HepG2 (cell line): ENCODE data around the gene JMJD1C. TPM values are rescaled to one million over a fixed set of nuclear protein-coding genes. Genes with fewer than 3 reads are reported as not detected.

Source experiments
- ARNTL ChIP-seq: sonication (generic); formaldehyde crosslinking; IDR thresholded peaks from 2 replicates; pipeline ENCODE4 v1.4.0; 2020; ENCODE audit warnings: mild to moderate bottlenecking, missing genetic modification reagents
- ATF3 ChIP-seq: sonication (generic); formaldehyde crosslinking; IDR thresholded peaks from 2 replicates; pipeline ENCODE4 v1.4.0; 2020; ENCODE audit warnings: missing genetic modification reagents
- BRD4 ChIP-seq: sonication (generic); formaldehyde crosslinking; IDR thresholded peaks from 2 replicates; pipeline ENCODE4 v1.4.0; 2020; ENCODE audit warnings: missing genetic modification reagents
- CREM ChIP-seq, 2 experiments: sonication (generic) in 1 of 2; formaldehyde crosslinking in 1 of 2; IDR thresholded peaks; 2 replicates each; pipeline versions ENCODE4 v1.4.0 to v1.6.1; 2016 to 2020; ENCODE audit warnings: antibody characterized with exemption in 1 of 2, mild to moderate bottlenecking in 1 of 2, missing genetic modification reagents in 1 of 2
- FOXP4 ChIP-seq: sonication (generic); formaldehyde crosslinking; IDR thresholded peaks from 2 replicates; pipeline ENCODE4 v1.4.0; 2020; ENCODE audit warnings: missing genetic modification reagents
- HMG20B ChIP-seq: conservative IDR thresholded peaks from 2 replicates; pipeline ENCODE4 v1.6.1; 2016; ENCODE audit warnings: missing genetic modification reagents, missing compliant biosample characterization
- HNF4A ChIP-seq: sonication (generic); formaldehyde crosslinking; IDR thresholded peaks from 2 replicates; pipeline ENCODE4 v1.4.0; 2020; ENCODE audit warnings: missing genetic modification reagents
- KLF9 ChIP-seq: IDR thresholded peaks from 2 replicates; pipeline ENCODE4 v1.6.1; 2016; ENCODE audit warnings: low read depth
- MAFF ChIP-seq: IDR thresholded peaks from 2 replicates; pipeline ENCODE4 v1.6.1; 2011; ENCODE audit warnings: low read depth, low read length, improper control_type of control experiment
- NBN ChIP-seq: fragments of 450-650 bp; conservative IDR thresholded peaks from 2 replicates; pipeline ENCODE4 v1.6.1; 2017
- NKX3-1 ChIP-seq: sonication (generic); formaldehyde crosslinking; IDR thresholded peaks from 2 replicates; pipeline ENCODE4 v1.5.0; 2020; ENCODE audit warnings: missing genetic modification reagents
- RFX5 ChIP-seq: IDR thresholded peaks from 2 replicates; pipeline ENCODE4 v1.6.1; 2011; ENCODE audit warnings: low read depth, low read length, improper control_type of control experiment
- SIX4 ChIP-seq: sonication (generic); formaldehyde crosslinking; IDR thresholded peaks from 2 replicates; pipeline ENCODE4 v1.4.0; 2020; ENCODE audit warnings: missing genetic modification reagents
- SMAD3 ChIP-seq: sonication (generic); formaldehyde crosslinking; IDR thresholded peaks from 2 replicates; pipeline ENCODE4 v1.4.0; 2020; ENCODE audit warnings: missing genetic modification reagents
- TRIM24 ChIP-seq: sonication (generic); formaldehyde crosslinking; IDR thresholded peaks from 2 replicates; pipeline ENCODE4 v1.8.0; 2022; ENCODE audit warnings: mild to moderate bottlenecking, missing genetic modification reagents
- ZBTB38 ChIP-seq: sonication (generic); formaldehyde crosslinking; IDR thresholded peaks from 2 replicates; pipeline ENCODE4 v1.5.1; 2020; ENCODE audit warnings: mild to moderate bottlenecking, missing genetic modification reagents
- ZIK1 ChIP-seq: sonication (generic); formaldehyde crosslinking; IDR thresholded peaks from 2 replicates; pipeline ENCODE4 v1.5.0; 2020; ENCODE audit warnings: mild to moderate bottlenecking, low read depth, missing genetic modification reagents, borderline replicate concordance
- ZNF501 ChIP-seq: sonication (generic); formaldehyde crosslinking; IDR thresholded peaks from 2 replicates; pipeline ENCODE4 v1.5.1; 2020; ENCODE audit warnings: mild to moderate bottlenecking, moderate library complexity, missing genetic modification reagents
- ZNF510 ChIP-seq: sonication (generic); formaldehyde crosslinking; IDR thresholded peaks from 2 replicates; pipeline ENCODE4 v1.4.0; 2020; ENCODE audit warnings: low read depth, mild to moderate bottlenecking, missing genetic modification reagents
- ZNF564 ChIP-seq: sonication (generic); formaldehyde crosslinking; IDR thresholded peaks from 2 replicates; pipeline ENCODE4 v1.8.1; 2023; ENCODE audit warnings: mild to moderate bottlenecking, missing genetic modification reagents
- ZNF615 ChIP-seq: sonication (generic); formaldehyde crosslinking; IDR thresholded peaks from 2 replicates; pipeline ENCODE4 v1.5.0; 2020; ENCODE audit warnings: mild to moderate bottlenecking, missing genetic modification reagents, borderline replicate concordance
- ZNF670 ChIP-seq: sonication (generic); formaldehyde crosslinking; IDR thresholded peaks from 2 replicates; pipeline ENCODE4 v1.8.0; 2022; ENCODE audit warnings: mild to moderate bottlenecking, missing genetic modification reagents, borderline replicate concordance
- ZNF782 ChIP-seq: sonication (generic); formaldehyde crosslinking; IDR thresholded peaks from 2 replicates; pipeline ENCODE4 v1.4.0; 2020; ENCODE audit warnings: missing genetic modification reagents, mild to moderate bottlenecking, borderline replicate concordance
- polyA plus RNA-seq, 8 experiments: library from polyadenylated mRNA; depleted of rRNA in 3 of 8; stranded (reverse) in 7 of 8; unstranded in 1 of 8; fragments of >200 nt; fragmentation: Illumina TruSeq in 4 of 8; extraction: Trizol in 4 of 8; gene quantifications; 2 replicates each; pipeline versions ENCODE4 v1.2.1 to v1.2.3, GENCODE V29; 2011 to 2016; ENCODE audit warnings: low read depth in 4 of 8, missing spikeins in 1 of 8, mixed read lengths in 1 of 8; ENCODE audit not compliant: insufficient read depth in 1 of 8
- total RNA-seq, 5 experiments: library from RNA; depleted of rRNA; stranded (reverse); fragments of >200 nt; fragmentation: Illumina TruSeq; extraction: Trizol; gene quantifications; 2 replicates each; pipeline ENCODE4 v1.2.3, GENCODE V29; 2016; ENCODE audit warnings: low read depth in 1 of 5
- TF ChIP-seq, protein P1 (sequence below): sonication (generic); formaldehyde crosslinking; IDR thresholded peaks from 2 replicates; pipeline ENCODE4 v1.4.0; 2020; ENCODE audit warnings: mild to moderate bottlenecking, missing genetic modification reagents

JMJD1C gene
- total and polyA plus RNA-seq, 2 of the 13 experiments (the other 11 are each of a cell fraction or from before 2014, with no cell fraction given), result 42.3 to 42.7 TPM

GRCh38 chr10:63268798-63269503, 196.8 kb downstream of the JMJD1C start (continued):
- no peak for TF ChIP-seq ZNF615 (CRISPR knock-in tag)
- no peak for TF ChIP-seq ZNF510 (CRISPR knock-in tag)
- no peak for TF ChIP-seq ZIK1 (CRISPR knock-in tag)
- TF ChIP-seq, protein P1, sequence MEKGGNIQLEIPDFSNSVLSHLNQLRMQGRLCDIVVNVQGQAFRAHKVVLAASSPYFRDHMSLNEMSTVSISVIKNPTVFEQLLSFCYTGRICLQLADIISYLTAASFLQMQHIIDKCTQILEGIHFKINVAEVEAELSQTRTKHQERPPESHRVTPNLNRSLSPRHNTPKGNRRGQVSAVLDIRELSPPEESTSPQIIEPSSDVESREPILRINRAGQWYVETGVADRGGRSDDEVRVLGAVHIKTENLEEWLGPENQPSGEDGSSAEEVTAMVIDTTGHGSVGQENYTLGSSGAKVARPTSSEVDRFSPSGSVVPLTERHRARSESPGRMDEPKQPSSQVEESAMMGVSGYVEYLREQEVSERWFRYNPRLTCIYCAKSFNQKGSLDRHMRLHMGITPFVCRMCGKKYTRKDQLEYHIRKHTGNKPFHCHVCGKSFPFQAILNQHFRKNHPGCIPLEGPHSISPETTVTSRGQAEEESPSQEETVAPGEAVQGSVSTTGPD (CRISPR knock-in tag), result no peak
- no peak for TF ChIP-seq NBN
- 0 out of 2 replicates have a peak, but pooled peaks have one; percentile 44 for TF ChIP-seq ZNF670 (CRISPR knock-in tag)
- peak; percentile 80 for TF ChIP-seq FOXP4 (CRISPR knock-in tag)
- TF ChIP-seq NKX3-1, result no peak
- TF ChIP-seq RFX5, result no peak
- TF ChIP-seq SMAD3 (CRISPR knock-in tag), result peak; percentile 74
- TF ChIP-seq HMG20B (CRISPR knock-in tag), result no peak; the same call in 1 of the 2 replicates
- 0 out of 2 replicates have a peak, but pooled peaks have one; percentile 54 for TF ChIP-seq BRD4 (CRISPR knock-in tag)
- TF ChIP-seq ATF3 (CRISPR knock-in tag), result no peak; the same call in 1 of the 2 replicates
- TF ChIP-seq SIX4 (CRISPR knock-in tag), result peak; percentile 37; the same call in 1 of the 2 replicates
- no peak for TF ChIP-seq MAFF
- peak; percentile 53; the same call in 1 of the 2 replicates for TF ChIP-seq CREM (IDR thresholded peaks at IDR 0.05)
- no peak for TF ChIP-seq CREM (CRISPR knock-in tag; IDR thresholded peaks at IDR 0.05)
- no peak; the same call in 1 of the 2 replicates for TF ChIP-seq ZNF564 (CRISPR knock-in tag)
- TF ChIP-seq KLF9 (CRISPR knock-in tag), result no peak
- no peak for TF ChIP-seq ZNF782 (CRISPR knock-in tag)
- TF ChIP-seq ZBTB38 (CRISPR knock-in tag), result 0 out of 2 replicates have a peak, but pooled peaks have one; percentile 27
- TF ChIP-seq HNF4A (CRISPR knock-in tag), result peak; percentile 27; the same call in 1 of the 2 replicates
- TF ChIP-seq ARNTL (CRISPR knock-in tag), result no peak
- TF ChIP-seq ZNF501 (CRISPR knock-in tag), result peak; percentile 88
- TF ChIP-seq TRIM24 (CRISPR knock-in tag), result no peak
